Loucy (cell line): ENCODE measurements around the gene KSR1.
"Not testable (repeated sequence)": the region's sequence is repeated elsewhere in the genome, so short reads cannot be mapped to it uniquely, and the experiment has no call there.

Experiments
- CTCF ChIP-seq: fragments of 200-600 bp; sonication (generic); conservative IDR thresholded peaks from 2 replicates; pipeline ENCODE4 v1.5.1; 2014; ENCODE audit warnings: mild to moderate bottlenecking, antibody characterized with exemption, low read length
- EZH2phosphoT487 ChIP-seq: fragments of 200-600 bp; IDR thresholded peaks from 2 replicates; pipeline ENCODE4 v1.6.1; 2018; ENCODE audit warnings: antibody characterized with exemption, mild to moderate bottlenecking, moderate library complexity, borderline replicate concordance

- TF ChIP-seq CTCF, EZH2phosphoT487: not testable (repeated sequence)
These were observed 210.0 kb downstream of the KSR1 start for GRCh38 chr17:27666270-27666669.
